ENCODE data around the gene TMEM252.

- no peak for TF ChIP-seq CTCF (IDR thresholded peaks at IDR 0.05)
- TF ChIP-seq POLR2A (IDR thresholded peaks at IDR 0.05) = no peak
Observed at GRCh38 chr9:68522131-68522530, 18.6 kb downstream of the TMEM252 start.

All from lower leg skin (tissue), 3 donors.